ENCODE results near the gene SLC25A25.
A peak's percentile ranks its signal among the peaks of the same experiment; 100 is the strongest.

The SLC25A25 gene

GRCh38 chr9:128115187-128116103 is 47.4 kb downstream of the SLC25A25 start:
- no peak for DNase-seq

GRCh38 chr9:128116104-128117083 is 48.4 kb downstream of the SLC25A25 start:
- DNase-seq = no peak

GRCh38 chr9:128117613-128118471 is 49.8 kb downstream of the SLC25A25 start:
- peak; percentile 76 for DNase-seq

GRCh38 chr9:128118472-128118857 is 50.4 kb downstream of the SLC25A25 start:
- DNase-seq = no peak

- DNase-seq = no peak
Measured at GRCh38 chr9:128118971-128119665, 51.1 kb downstream of the SLC25A25 start.

- no peak for DNase-seq
Measured at GRCh38 chr9:128120061-128120740, 52.2 kb downstream of the SLC25A25 start.

- no peak for DNase-seq
Measured at GRCh38 chr9:128120741-128121465, 52.9 kb downstream of the SLC25A25 start.

- no peak for DNase-seq
Measured at GRCh38 chr9:128121466-128121810, 53.4 kb downstream of the SLC25A25 start.

- no peak for DNase-seq
Measured at GRCh38 chr9:128121924-128122808, 54.1 kb downstream of the SLC25A25 start.

- DNase-seq = no peak
Measured at GRCh38 chr9:128122809-128123175, 54.8 kb downstream of the SLC25A25 start.

- no peak for DNase-seq
Measured at GRCh38 chr9:128123451-128124080, 55.5 kb downstream of the SLC25A25 start.

GRCh38 chr9:128124451-128124850 is 56.4 kb downstream of the SLC25A25 start:
- DNase-seq = no peak

- no peak for DNase-seq
Measured at GRCh38 chr9:128124873-128125579, 57.0 kb downstream of the SLC25A25 start.

- DNase-seq = no peak
Measured at GRCh38 chr9:128125580-128126354, 57.7 kb downstream of the SLC25A25 start.

- DNase-seq = peak; percentile 67
Measured at GRCh38 chr9:128127568-128127989, 59.5 kb downstream of the SLC25A25 start, which contains the start of gene PTGES2. Gene PTGES2 (minus strand): TSS chr9:128127729. CDS start chr9:128127717, 12 bp downstream.

GRCh38 chr9:128127990-128128835 is 60.2 kb downstream of the SLC25A25 start:
- DNase-seq = peak; percentile 57
